PC-3 (cell line): ENCODE results near the gene RREB1.

Source experiments
- CTCF ChIP-seq: fragments of 300-600 bp; sonication (generic); conservative IDR thresholded peaks from 2 replicates; pipeline ENCODE4 v1.5.1; 2017; ENCODE audit warnings: antibody characterized with exemption, low read depth, mild to moderate bottlenecking, low read length
- EZH2 ChIP-seq: fragments of 300-600 bp; sonication (generic); IDR thresholded peaks from one replicate; pipeline ENCODE4 v1.6.1; 2017; ENCODE audit warnings: antibody characterized with exemption, mild to moderate bottlenecking, low read length; ENCODE audit not compliant: unreplicated experiment

- TF ChIP-seq CTCF (no peak), EZH2 (no peak)
Observed at GRCh38 chr6:7104752-7105151, 3.0 kb upstream of the RREB1 start.
